BJ (cell line): ENCODE measurements around the gene GJE1. TPM values are rescaled to one million over a fixed set of nuclear protein-coding genes. Genes with fewer than 3 reads are reported as not detected.
"Not testable (repeated sequence)": the region's sequence is repeated elsewhere in the genome, so short reads cannot be mapped to it uniquely, and the experiment has no call there.

Experiments used
- CTCF ChIA-PET: fragments of 350-600 bp; formaldehyde crosslinking; extraction: SDS; loops from one replicate; lab custom pipeline; 2021; ENCODE audit warnings: antibody characterized with exemption, inconsistent platforms; lab: Yijun Ruan, JAX
- POLR2A ChIA-PET: fragments of 300-600 bp; sonication (Branson Sonifier 250); formaldehyde crosslinking; extraction: SDS; loops from one replicate; lab custom pipeline; 2021; ENCODE audit warnings: antibody characterized with exemption; lab: Charles Lee
- DNase-seq: peaks from one replicate; pipeline ENCODE4 v3.0.0-alpha.2; 2011; ENCODE audit warnings: low read depth
- H3K27me3 ChIP-seq: 2 replicates; pipeline ENCODE4 v1.6.0; 2011; ENCODE audit warnings: low read length; ENCODE audit not compliant: control insufficient read depth, insufficient read depth
- H3K36me3 ChIP-seq: 2 replicates; pipeline ENCODE4 v1.5.1; 2011; ENCODE audit warnings: low read length; ENCODE audit not compliant: control insufficient read depth, insufficient read depth
- H3K4me3 ChIP-seq: 2 replicates; pipeline ENCODE4 v1.5.1; 2011; ENCODE audit warnings: low read depth, mild to moderate bottlenecking, control low read depth, low read length
- CTCF ChIP-seq: IDR thresholded peaks from 2 replicates; pipeline ENCODE4 v1.5.1; 2011; ENCODE audit warnings: low read depth, mild to moderate bottlenecking, control low read depth, inconsistent platforms, low read length, moderate library complexity; ENCODE audit not compliant: insufficient read depth
- polyA minus RNA-seq: library from RNA; depleted of rRNA, polyadenylated mRNA; stranded (reverse); fragments of >200 nt; gene quantifications from 2 replicates; pipeline ENCODE4 v1.2.3, GENCODE V29; 2011; rRNA and poly(A)+ RNA removed
- polyA plus RNA-seq: library from polyadenylated mRNA; depleted of rRNA; stranded (reverse); fragments of >200 nt; gene quantifications from 2 replicates; pipeline ENCODE4 v1.2.3, GENCODE V29; 2011; rRNA removed

GJE1 gene
- polyA plus RNA-seq (not detected in 2 replicates), polyA minus RNA-seq (not detected in 2 replicates)

- no peak for DNase-seq
- ChIA-PET POLR2A (no interaction called here), CTCF (no interaction called here)
- Histone ChIP-seq H3K36me3 (no peaks in the 10 kb centered on the region), H3K4me3 (no peak within 1 kb of the TSS), H3K27me3 (peaks cover 2% of the 10 kb centered on the region; the same call in 1 of the 2 replicates)
- TF ChIP-seq CTCF: no peak
Measured at GRCh38 chr6:142132625-142133024, at the start of gene GJE1. GJE1 (plus strand) TSS chr6:142132925; CDS start chr6:142133159, 234 bp downstream.

- Histone ChIP-seq H3K27me3 (peaks cover 12% of the 10 kb centered on the region), H3K36me3 (no peaks in the 10 kb centered on the region), H3K4me3 (no peak overlapping the region)
- CTCF ChIA-PET: interaction anchor here (1.1 to 1.5 kb wide), 2 partner anchors 14 to 99 kb away, joined by 3 to 4 read pairs; no protein-coding TSS in a partner anchor
- no peak for DNase-seq
- TF ChIP-seq CTCF: no peak
- POLR2A ChIA-PET: no interaction called here
Measured at GRCh38 chr6:142087950-142088857, 44.5 kb upstream of the GJE1 start.

GRCh38 chr6:142088858-142089216 is 43.9 kb upstream of the GJE1 start:
- H3K27me3 ChIP-seq: peaks cover 12% of the 10 kb centered on the region
- POLR2A ChIA-PET: no interaction called here
- CTCF ChIA-PET: interaction anchor here (1.5 kb wide), 1 partner anchor 99 kb away, joined by 3 read pairs; no protein-coding TSS in a partner anchor

GRCh38 chr6:142104820-142105219 is 27.9 kb upstream of the GJE1 start:
- CTCF ChIA-PET: not testable (repeated sequence)

More at GRCh38 chr6:142088858-142089216, 43.9 kb upstream of the GJE1 start:
- no peak for TF ChIP-seq CTCF
- peak; percentile 1 for DNase-seq
- Histone ChIP-seq H3K36me3 (no peaks in the 10 kb centered on the region), H3K4me3 (no peak overlapping the region)

GRCh38 chr6:142110820-142111219 is 21.9 kb upstream of the GJE1 start:
- H3K4me3 ChIP-seq, POLR2A ChIA-PET, H3K27me3 ChIP-seq, DNase-seq, H3K36me3 ChIP-seq: not testable (repeated sequence)
- CTCF ChIA-PET: interaction anchor here (1.2 to 5.5 kb wide), 3 partner anchors 67 to 434 kb away, joined by 3 to 45 read pairs (median 10); no protein-coding TSS in a partner anchor

More at GRCh38 chr6:142104820-142105219, 27.9 kb upstream of the GJE1 start:
- POLR2A ChIA-PET, H3K27me3 ChIP-seq, DNase-seq, H3K4me3 ChIP-seq, H3K36me3 ChIP-seq: not testable (repeated sequence)

GRCh38 chr6:142112451-142113061 is 20.2 kb upstream of the GJE1 start:
- DNase-seq: peak; percentile 10

More at GRCh38 chr6:142112451-142113061, 20.2 kb upstream of the GJE1 start:
- no peaks in the 10 kb centered on the region for H3K36me3 ChIP-seq
- H3K27me3 ChIP-seq: no peaks in the 10 kb centered on the region
- ChIA-PET POLR2A (no interaction called here), CTCF (interaction anchor here (0.7 to 5.5 kb wide), 9 partner anchors 9 to 475 kb away, joined by 3 to 45 read pairs (median 4); no protein-coding TSS in a partner anchor)
- TF ChIP-seq CTCF: peak; percentile 77
- H3K4me3 ChIP-seq: no peak overlapping the region
